GM12801 (cell line): ENCODE data around the gene ARG2.

ENCODE experiments used
- TF ChIP-seq, protein P1 (sequence below): IDR thresholded peaks from one replicate; pipeline ENCODE4 v1.5.1; 2011; ENCODE audit warnings: control low read depth; ENCODE audit not compliant: insufficient read length; ENCODE audit errors: extremely low read depth

Gene ARG2

DNA sequence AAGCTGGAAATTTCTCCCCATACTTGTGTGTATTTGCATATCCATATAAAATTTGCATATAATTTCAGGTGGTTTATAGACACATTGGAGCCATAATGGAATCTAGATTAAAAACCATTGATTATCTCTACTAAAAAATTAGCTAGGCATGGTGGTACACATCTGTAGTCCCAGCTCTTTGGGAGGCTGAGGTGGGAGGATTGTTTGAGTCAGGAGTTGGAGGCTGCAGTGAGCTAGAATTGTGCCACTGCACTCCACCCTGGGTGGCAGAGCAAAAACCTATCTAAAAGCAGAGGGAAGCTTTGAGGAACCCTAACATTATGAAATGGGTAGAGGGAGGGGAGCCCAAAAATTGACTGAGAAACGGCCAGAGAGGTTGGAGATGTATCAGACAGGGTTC, 78.5 kb downstream of the ARG2 start:
- TF ChIP-seq, protein P1, sequence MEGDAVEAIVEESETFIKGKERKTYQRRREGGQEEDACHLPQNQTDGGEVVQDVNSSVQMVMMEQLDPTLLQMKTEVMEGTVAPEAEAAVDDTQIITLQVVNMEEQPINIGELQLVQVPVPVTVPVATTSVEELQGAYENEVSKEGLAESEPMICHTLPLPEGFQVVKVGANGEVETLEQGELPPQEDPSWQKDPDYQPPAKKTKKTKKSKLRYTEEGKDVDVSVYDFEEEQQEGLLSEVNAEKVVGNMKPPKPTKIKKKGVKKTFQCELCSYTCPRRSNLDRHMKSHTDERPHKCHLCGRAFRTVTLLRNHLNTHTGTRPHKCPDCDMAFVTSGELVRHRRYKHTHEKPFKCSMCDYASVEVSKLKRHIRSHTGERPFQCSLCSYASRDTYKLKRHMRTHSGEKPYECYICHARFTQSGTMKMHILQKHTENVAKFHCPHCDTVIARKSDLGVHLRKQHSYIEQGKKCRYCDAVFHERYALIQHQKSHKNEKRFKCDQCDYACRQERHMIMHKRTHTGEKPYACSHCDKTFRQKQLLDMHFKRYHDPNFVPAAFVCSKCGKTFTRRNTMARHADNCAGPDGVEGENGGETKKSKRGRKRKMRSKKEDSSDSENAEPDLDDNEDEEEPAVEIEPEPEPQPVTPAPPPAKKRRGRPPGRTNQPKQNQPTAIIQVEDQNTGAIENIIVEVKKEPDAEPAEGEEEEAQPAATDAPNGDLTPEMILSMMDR = no peak
